ENCODE results near the gene FGGY.
A peak's percentile ranks its signal among the peaks of the same experiment; 100 is the strongest.

The FGGY gene

GRCh38 chr1:59666106-59666505, 369.2 kb downstream of the FGGY start:
- DNase-seq, result no peak

GRCh38 chr1:59667020-59667419, 370.1 kb downstream of the FGGY start:
- no peak for DNase-seq

- DNase-seq, result no peak
Observed at GRCh38 chr1:59669752-59670312, 372.9 kb downstream of the FGGY start.

- DNase-seq, result no peak
Observed at GRCh38 chr1:59670662-59671061, 373.8 kb downstream of the FGGY start.

- DNase-seq, result no peak
Observed at GRCh38 chr1:59671066-59671952, 374.4 kb downstream of the FGGY start.

- no peak for DNase-seq
Observed at GRCh38 chr1:59671953-59672305, 375.0 kb downstream of the FGGY start.

GRCh38 chr1:59672851-59673572, 376.1 kb downstream of the FGGY start:
- DNase-seq, result no peak

GRCh38 chr1:59673573-59674450, 376.9 kb downstream of the FGGY start:
- no peak for DNase-seq

GRCh38 chr1:59674595-59674994, 377.7 kb downstream of the FGGY start:
- DNase-seq, result no peak

- no peak for DNase-seq
Observed at GRCh38 chr1:59675936-59676335, 379.0 kb downstream of the FGGY start.

- DNase-seq, result no peak
Observed at GRCh38 chr1:59678040-59678439, 381.1 kb downstream of the FGGY start.

GRCh38 chr1:59678493-59679228, 381.8 kb downstream of the FGGY start:
- no peak for DNase-seq

- DNase-seq, result no peak
Observed at GRCh38 chr1:59680044-59680443, 383.1 kb downstream of the FGGY start.

- no peak for DNase-seq
Observed at GRCh38 chr1:59682396-59683080, 385.6 kb downstream of the FGGY start.

- DNase-seq, result no peak
Observed at GRCh38 chr1:59683197-59683596, 386.3 kb downstream of the FGGY start.

GRCh38 chr1:59684698-59685097, 387.8 kb downstream of the FGGY start:
- DNase-seq, result no peak

GRCh38 chr1:59685101-59685500, 388.2 kb downstream of the FGGY start:
- no peak for DNase-seq

GRCh38 chr1:59685666-59686065, 388.8 kb downstream of the FGGY start:
- no peak for DNase-seq

- DNase-seq, result peak; percentile 27 to 57
Observed at GRCh38 chr1:59686170-59686569, 389.3 kb downstream of the FGGY start.

GRCh38 chr1:59686574-59686973, 389.7 kb downstream of the FGGY start:
- no peak for DNase-seq

GRCh38 chr1:59687081-59687480, 390.2 kb downstream of the FGGY start:
- DNase-seq, result peak; percentile 49 to 70

- no peak for DNase-seq
Observed at GRCh38 chr1:59688976-59689375, 392.1 kb downstream of the FGGY start.

All from SHP77 (cell line).